Keratinocyte (primary cell): ENCODE data around the gene LDB2. TPM values are rescaled to one million over a fixed set of nuclear protein-coding genes. Genes with fewer than 3 reads are reported as not detected.

Experiments
- DNase-seq: peaks from one replicate; pipeline ENCODE4 v3.0.0-alpha.2; 2011; ENCODE audit warnings: low read depth, missing footprints, low spot score
- FAIRE-seq: peaks from 2 replicates; lab custom pipeline; 2011; peaks lifted over from hg19 to GRCh38; lab: Jason Lieb, UNC
- H2AFZ ChIP-seq: 2 replicates; pipeline ENCODE4 v1.6.0; 2012; ENCODE audit warnings: low read length, control low read depth, inconsistent platforms; ENCODE audit not compliant: control insufficient read depth
- H3K27ac ChIP-seq: 2 replicates; pipeline ENCODE4 v1.5.1; 2011; ENCODE audit warnings: low read length; ENCODE audit not compliant: control insufficient read depth, insufficient read depth
- H3K27me3 ChIP-seq: 3 replicates; pipeline ENCODE4 v1.6.0; 2011; ENCODE audit warnings: low read length; ENCODE audit not compliant: control insufficient read depth, insufficient read depth; ENCODE audit errors: extremely low read depth
- H3K36me3 ChIP-seq, 2 experiments: 2 replicates in 1 of 2; 3 replicates in 1 of 2; pipeline ENCODE4 v1.5.1; 2011; ENCODE audit warnings: low read length in 2 of 2, mild to moderate bottlenecking in 1 of 2; ENCODE audit not compliant: control insufficient read depth in 2 of 2, insufficient read depth in 2 of 2; ENCODE audit errors: extremely low read depth in 1 of 2
- H3K4me1 ChIP-seq: 3 replicates; pipeline ENCODE4 v1.5.1; 2011; ENCODE audit warnings: low read length; ENCODE audit not compliant: control insufficient read depth, insufficient read depth; ENCODE audit errors: extremely low read depth
- H3K4me2 ChIP-seq: 3 replicates; pipeline ENCODE4 v1.6.0; 2011; ENCODE audit warnings: low read depth, low read length; ENCODE audit not compliant: control insufficient read depth, insufficient read depth; ENCODE audit errors: extremely low read depth
- H3K4me3 ChIP-seq, 3 experiments: fragments of 200-600 bp in 1 of 3; sonication (generic) in 1 of 3; 2 replicates in 2 of 3; 3 replicates in 1 of 3; pipeline ENCODE4 v1.5.1; 2011 to 2016; ENCODE audit warnings: low read length in 3 of 3, mild to moderate bottlenecking in 3 of 3, control low read depth in 2 of 3, inconsistent platforms in 1 of 3, low read depth in 1 of 3, mixed read lengths in 1 of 3, mixed run types in 1 of 3, moderate library complexity in 1 of 3; ENCODE audit not compliant: control insufficient read depth in 2 of 3, insufficient read depth in 2 of 3; ENCODE audit errors: extremely low read depth in 1 of 3
- H3K79me2 ChIP-seq: 2 replicates; pipeline ENCODE4 v1.6.0; 2012; ENCODE audit warnings: low read length; ENCODE audit not compliant: control insufficient read depth, insufficient read depth
- H3K9ac ChIP-seq: 3 replicates; pipeline ENCODE4 v1.6.0; 2011; ENCODE audit warnings: low read length; ENCODE audit not compliant: control insufficient read depth, insufficient read depth; ENCODE audit errors: extremely low read depth
- H3K9me1 ChIP-seq: 3 replicates; pipeline ENCODE4 v1.6.0; 2011; ENCODE audit warnings: low read length; ENCODE audit not compliant: control insufficient read depth, insufficient read depth; ENCODE audit errors: extremely low read depth
- H3K9me3 ChIP-seq: 2 replicates; pipeline ENCODE4 v1.5.1; 2012; ENCODE audit warnings: low read depth, low read length; ENCODE audit not compliant: control insufficient read depth
- H4K20me1 ChIP-seq: 3 replicates; pipeline ENCODE4 v1.6.0; 2011; ENCODE audit warnings: low read length; ENCODE audit not compliant: control insufficient read depth, insufficient read depth; ENCODE audit errors: extremely low read depth
- CTCF ChIP-seq, 3 experiments: IDR thresholded peaks in 1 of 3; conservative IDR thresholded peaks in 1 of 3; optimal IDR thresholded peaks in 1 of 3; 2 replicates in 2 of 3; 3 replicates in 1 of 3; pipeline versions ENCODE3 to v1.5.1; 2011; ENCODE audit warnings: low read length in 3 of 3, mild to moderate bottlenecking in 3 of 3, moderate library complexity in 2 of 3, control low read depth in 1 of 3, inconsistent platforms in 1 of 3; ENCODE audit not compliant: insufficient read depth in 2 of 3; ENCODE audit errors: extremely low read depth in 1 of 3
- EZH2 ChIP-seq: IDR thresholded peaks from one replicate; pipeline ENCODE4 v1.6.1; 2012; ENCODE audit warnings: inconsistent platforms, mild to moderate bottlenecking, low read length, moderate library complexity
- dilution Hi-C: fragments of 300-500 bp; cut with MboI; formaldehyde crosslinking; loops from one replicate; pipeline ENCODE4 v1.7.0; 2020; ENCODE audit warnings: low sequenced_read_pairs; ENCODE audit not compliant: extremely low pct_ligation_motif_present
- polyA plus RNA-seq, 5 experiments: library from polyadenylated mRNA; depleted of rRNA in 3 of 5; stranded (reverse) in 3 of 5; stranded (forward) in 1 of 5; unstranded in 1 of 5; fragments of >200 nt; gene quantifications; 1 replicate in 1 of 5; 2 replicates in 3 of 5; 3 replicates in 1 of 5; pipeline versions ENCODE4 v1.2.1 to v1.2.3, GENCODE V29; 2011 to 2012; ENCODE audit warnings: missing spikeins in 2 of 5, low read depth in 1 of 5, low replicate concordance in 1 of 5

LDB2 gene
- polyA plus RNA-seq, 1 donor (not counting 4 experiments of a cell fraction or from before 2014, with no cell fraction given): not detected

GRCh38 chr4:16820329-16820728 is 78.1 kb downstream of the LDB2 start:
- Histone ChIP-seq H3K4me1 (no peaks in the 10 kb centered on the region), H3K27ac (no peak overlapping the region), H3K9me3 (no peaks in the 10 kb centered on the region), H3K9ac (no peak overlapping the region), H3K36me3 (no peaks in the 10 kb centered on the region), H2AFZ (no peak overlapping the region), H4K20me1 (no peaks in the 10 kb centered on the region), H3K9me1 (no peaks in the 10 kb centered on the region), H3K27me3 (no peaks in the 10 kb centered on the region), H3K4me3 (no peak overlapping the region), H3K79me2 (no peaks in the 10 kb centered on the region), H3K4me2 (no peak overlapping the region)
- DNase-seq (no peak), FAIRE-seq (no peak)
- no peak for TF ChIP-seq EZH2
- TF ChIP-seq CTCF (optimal IDR thresholded peaks at IDR 0.05 in 1 of 3, IDR thresholded peaks at IDR 0.05 in 1 of 3, conservative IDR thresholded peaks at IDR 0.05 in 1 of 3; ENCODE audit: extremely low read depth in 1 of 3, insufficient read depth in 2 of 3, low read length in 3 of 3): no peak
- dilution Hi-C loops: no loop called here

- Histone ChIP-seq H3K79me2 (no peaks in the 10 kb centered on the region), H3K9ac (no peak overlapping the region), H3K4me3 (no peak overlapping the region), H4K20me1 (no peaks in the 10 kb centered on the region), H3K4me2 (no peak overlapping the region), H3K4me1 (no peaks in the 10 kb centered on the region), H2AFZ (no peak overlapping the region), H3K27me3 (no peaks in the 10 kb centered on the region), H3K9me3 (no peaks in the 10 kb centered on the region), H3K27ac (no peak overlapping the region), H3K9me1 (no peaks in the 10 kb centered on the region), H3K36me3 (no peaks in the 10 kb centered on the region)
- TF ChIP-seq EZH2: no peak
- no peak for TF ChIP-seq CTCF (optimal IDR thresholded peaks at IDR 0.05 in 1 of 3, IDR thresholded peaks at IDR 0.05 in 1 of 3, conservative IDR thresholded peaks at IDR 0.05 in 1 of 3; ENCODE audit: extremely low read depth in 1 of 3, insufficient read depth in 2 of 3, low read length in 3 of 3)
- dilution Hi-C loops: no loop called here
- no peak for FAIRE-seq
- no peak for DNase-seq
Measured at GRCh38 chr4:16819652-16820051, 78.8 kb downstream of the LDB2 start.
